Left ventricle myocardium inferior (tissue), 1 donor: ENCODE data around the gene BEND3. TPM values are rescaled to one million over a fixed set of nuclear protein-coding genes. Genes with fewer than 3 reads are reported as not detected.

Experiments used
- DNase-seq: peaks from one replicate; pipeline ENCODE4 v3.0.0-alpha.2; 2020
- H3K27ac ChIP-seq: fragments of 200-600 bp; replicated peaks from 2 replicates; pipeline ENCODE4 v1.8.0; 2021
- H3K27me3 ChIP-seq: fragments of 200-600 bp; 2 replicates; pipeline ENCODE4 v1.8.0; 2021; ENCODE audit warnings: low read depth
- H3K36me3 ChIP-seq: fragments of 200-600 bp; 2 replicates; pipeline ENCODE4 v1.8.0; 2021
- H3K4me1 ChIP-seq: fragments of 200-600 bp; 2 replicates; pipeline ENCODE4 v1.8.0; 2021
- H3K4me3 ChIP-seq: fragments of 200-600 bp; 2 replicates; pipeline ENCODE4 v1.8.0; 2021; ENCODE audit warnings: mild to moderate bottlenecking, moderate library complexity
- H3K9me3 ChIP-seq: fragments of 200-600 bp; replicated peaks from 2 replicates; pipeline ENCODE4 v1.8.0; 2021
- CTCF ChIP-seq: fragments of 200-600 bp; IDR thresholded peaks from 2 replicates; pipeline ENCODE4 v1.8.0; 2021; ENCODE audit warnings: antibody characterized with exemption, mild to moderate bottlenecking, borderline replicate concordance
- intact Hi-C: fragments of 100-400 bp; cut with micrococcal nuclease; formaldehyde crosslinking; loops from one replicate; pipeline ENCODE4 v1.11.0; 2022
- total RNA-seq: library from RNA; stranded (reverse); fragmentation: NEBNext Ultra II Directional; extraction: Animal tissue kit (Norgen Biotek cat#: 25700); gene quantifications from one replicate; pipeline ENCODE4 v1.2.1, GENCODE V29; 2021
- donor health status: DM: no; HTN: yes; CAD: no; lungs with severe emphysema.

BEND3 gene
- total RNA-seq, 1 donor from 2014 or later: 1.5 TPM

GRCh38 chr6:107124934-107125348, 9.6 kb upstream of the BEND3 start:
- Histone ChIP-seq H3K36me3 (no peaks in the 10 kb centered on the region), H3K27me3 (no peaks in the 10 kb centered on the region), H3K9me3 (no peaks in the 10 kb centered on the region), H3K27ac (no peak overlapping the region), H3K4me3 (no peak overlapping the region), H3K4me1 (peaks cover 8% of the 10 kb centered on the region)
- no peak for TF ChIP-seq CTCF
- intact Hi-C loops: no loop called here
- no peak for DNase-seq

- TF ChIP-seq CTCF: no peak
- Histone ChIP-seq H3K9me3 (no peaks in the 10 kb centered on the region), H3K27me3 (peaks cover 7% of the 10 kb centered on the region), H3K36me3 (no peaks in the 10 kb centered on the region), H3K4me3 (no peak overlapping the region), H3K27ac (no peak overlapping the region), H3K4me1 (no peaks in the 10 kb centered on the region)
- intact Hi-C loops: no loop called here
- DNase-seq: no peak
These were observed 8.2 kb upstream of the BEND3 start for GRCh38 chr6:107123501-107123900.

GRCh38 chr6:107122748-107123147, 7.4 kb upstream of the BEND3 start:
- no peak for TF ChIP-seq CTCF
- Histone ChIP-seq H3K9me3 (no peaks in the 10 kb centered on the region), H3K36me3 (no peaks in the 10 kb centered on the region), H3K4me3 (no peak overlapping the region), H3K4me1 (no peaks in the 10 kb centered on the region), H3K27me3 (peaks cover 7% of the 10 kb centered on the region), H3K27ac (no peak overlapping the region)
- no peak for DNase-seq
- intact Hi-C loops: no loop called here

- Histone ChIP-seq H3K4me3 (no peak overlapping the region), H3K27me3 (peaks cover 7% of the 10 kb centered on the region), H3K36me3 (no peaks in the 10 kb centered on the region), H3K9me3 (no peaks in the 10 kb centered on the region), H3K4me1 (no peaks in the 10 kb centered on the region), H3K27ac (no peak overlapping the region)
- intact Hi-C loops: no loop called here
- no peak for TF ChIP-seq CTCF
- no peak for DNase-seq
These were observed 6.7 kb upstream of the BEND3 start for GRCh38 chr6:107121964-107122495.

- intact Hi-C loops: no loop called here
- H3K36me3 ChIP-seq: no peaks in the 10 kb centered on the region
- TF ChIP-seq CTCF: no peak
- H3K9me3 ChIP-seq: no peaks in the 10 kb centered on the region
- no peak for DNase-seq
- no peak overlapping the region for H3K4me3 ChIP-seq
- H3K27me3 ChIP-seq: peaks cover 7% of the 10 kb centered on the region
- H3K4me1 ChIP-seq: peaks cover 7% of the 10 kb centered on the region
- no peak overlapping the region for H3K27ac ChIP-seq
These were observed 6.0 kb upstream of the BEND3 start for GRCh38 chr6:107121266-107121665.
